ENCODE results near the gene NANOGP8. TPM values are rescaled to one million over a fixed set of nuclear protein-coding genes. Genes with fewer than 3 reads are reported as not detected.

NANOGP8 gene
- total and polyA plus RNA-seq, 9 donors = 0.16 to 3.3 (median 0.92) TPM

- Histone ChIP-seq H3K4me3 (no peak overlapping the region), H3K27ac (no peak overlapping the region), H3K9me3 (no peaks in the 10 kb centered on the region), H3K27me3 (no peaks in the 10 kb centered on the region), H3K36me3 (no peaks in the 10 kb centered on the region), H3K4me1 (ENCODE audit: insufficient read depth) (peaks cover 2% of the 10 kb centered on the region)
- WGBS, 3 donors = 16 to 28% (median 25%) methylated on average over 2 of the region's 2 CpGs
- intact Hi-C loops (cut with DNase I) = no loop called here
- no peak for DNase-seq
- no peak for TF ChIP-seq EP300 (IDR thresholded peaks at IDR 0.05)
- no peak for TF ChIP-seq POLR2A (IDR thresholded peaks at IDR 0.05)
- TF ChIP-seq CTCF (IDR thresholded peaks at IDR 0.05) = no peak
Measured at GRCh38 chr15:35118960-35119359, 33.9 kb upstream of the NANOGP8 start.

DNA sequence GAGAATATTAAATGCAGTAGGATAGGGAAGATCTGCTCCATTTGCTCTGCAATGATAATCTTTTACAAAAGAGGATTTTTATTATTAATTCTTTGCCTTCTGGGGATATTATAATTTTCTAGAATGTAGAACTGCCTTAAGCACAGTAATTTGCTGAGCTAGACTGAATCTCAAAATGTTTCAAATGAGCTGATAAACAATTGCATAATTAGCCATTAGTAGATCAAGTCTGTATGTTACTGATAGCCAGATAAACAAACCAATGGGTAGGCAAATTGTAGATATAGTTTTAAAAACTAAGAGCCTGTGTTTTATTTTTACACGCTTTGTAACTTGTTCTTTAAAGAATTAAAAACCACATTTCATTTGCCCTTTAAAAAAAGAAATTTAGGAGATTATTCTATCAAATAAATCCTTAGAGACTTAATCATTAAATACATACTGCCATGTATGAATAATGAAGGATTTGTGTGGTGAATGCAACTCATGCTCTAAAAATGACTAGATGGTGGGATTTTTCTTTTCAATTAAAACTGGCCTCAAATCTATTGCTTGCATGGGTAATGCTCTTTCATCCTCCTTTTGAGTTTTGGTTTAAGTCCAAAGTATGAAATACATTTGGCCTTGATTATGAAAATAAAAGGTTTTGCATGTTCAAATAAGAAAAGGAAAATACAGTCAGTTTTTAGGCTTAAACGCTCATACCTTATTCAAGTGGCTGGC is 32.6 kb upstream of the NANOGP8 start:
- Histone ChIP-seq H3K36me3 (no peaks in the 10 kb centered on the region), H3K4me1 (ENCODE audit: insufficient read depth) (peaks cover 2% of the 10 kb centered on the region), H3K27ac (no peak overlapping the region), H3K27me3 (no peaks in the 10 kb centered on the region), H3K4me3 (no peak overlapping the region), H3K9me3 (no peaks in the 10 kb centered on the region)
- intact Hi-C loops (cut with DNase I) = no loop called here
- no peak for DNase-seq
- TF ChIP-seq EP300 (IDR thresholded peaks at IDR 0.05) (no peak), CTCF (IDR thresholded peaks at IDR 0.05) (no peak), POLR2A (IDR thresholded peaks at IDR 0.05) (no peak)
- 29 to 44% (median 34%) methylated on average over 2 of the region's 2 CpGs for WGBS, 3 donors

DNA sequence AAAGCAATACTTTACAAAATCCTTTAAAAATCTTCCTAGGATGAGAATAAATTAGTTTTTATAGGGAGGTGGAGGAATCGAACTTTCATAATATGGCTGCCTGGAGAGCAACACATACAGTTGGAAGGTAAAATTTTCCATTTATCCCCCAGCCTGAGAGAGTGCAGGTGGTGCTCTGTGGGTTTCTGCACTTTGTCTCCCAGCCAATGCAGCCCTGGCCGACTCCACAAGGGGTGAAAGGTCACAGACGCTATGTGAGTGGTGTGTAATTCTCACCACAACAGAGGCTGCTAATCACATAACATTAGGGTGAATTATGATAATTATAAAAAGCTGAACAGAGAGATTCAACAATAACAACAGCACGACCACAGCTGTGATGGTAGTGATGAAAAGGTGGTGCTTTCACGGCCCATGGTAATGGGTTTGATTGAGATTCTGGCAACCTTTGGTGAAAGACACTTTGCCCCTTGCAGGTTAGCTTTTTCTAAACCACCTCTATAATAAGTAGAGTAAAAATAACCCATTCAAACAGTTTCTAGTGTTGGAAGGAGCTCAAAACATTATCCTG is 30.1 kb upstream of the NANOGP8 start:
- TF ChIP-seq EP300 (IDR thresholded peaks at IDR 0.05) (no peak), POLR2A (IDR thresholded peaks at IDR 0.05) (no peak), CTCF (IDR thresholded peaks at IDR 0.05) (no peak)
- intact Hi-C loops (cut with DNase I) = no loop called here
- H3K4me3 ChIP-seq = no peak overlapping the region
- H3K27ac ChIP-seq = no peak overlapping the region
- no peaks in the 10 kb centered on the region for H3K9me3 ChIP-seq
- WGBS, 3 donors = 7 to 12% (median 10%) methylated on average over 5 of the region's 5 CpGs
- H3K4me1 ChIP-seq (ENCODE audit: insufficient read depth) = peaks cover 2% of the 10 kb centered on the region
- no peaks in the 10 kb centered on the region for H3K27me3 ChIP-seq
- DNase-seq = peak in 3 of 5 donors; percentile 22 to 45 (median 36)
- H3K36me3 ChIP-seq = no peaks in the 10 kb centered on the region

DNA sequence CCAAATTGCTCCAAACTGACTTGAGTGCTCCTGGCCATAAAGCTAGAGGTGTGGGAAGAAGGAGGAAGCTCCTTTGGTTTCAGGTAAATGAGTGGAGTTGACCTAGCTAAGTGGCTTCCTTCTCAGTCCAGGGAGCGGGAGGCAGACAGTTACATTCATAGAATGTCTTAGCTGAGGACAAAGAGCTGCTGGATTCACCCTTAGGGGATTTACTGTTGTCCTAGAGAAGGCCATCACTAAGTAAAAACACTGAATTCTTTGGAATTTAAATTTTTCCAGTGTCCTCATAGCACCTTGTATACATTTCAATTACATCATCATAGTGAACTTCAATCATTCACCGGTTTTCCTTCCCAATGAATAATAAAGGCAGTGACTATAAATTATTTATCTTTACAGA is 27.3 kb upstream of the NANOGP8 start:
- Histone ChIP-seq H3K36me3 (no peaks in the 10 kb centered on the region), H3K4me1 (ENCODE audit: insufficient read depth) (peaks cover 2% of the 10 kb centered on the region), H3K27ac (no peak overlapping the region), H3K4me3 (no peak overlapping the region), H3K27me3 (no peaks in the 10 kb centered on the region), H3K9me3 (no peaks in the 10 kb centered on the region)
- DNase-seq = no peak
- no peak for TF ChIP-seq EP300 (IDR thresholded peaks at IDR 0.05)
- no peak for TF ChIP-seq POLR2A (IDR thresholded peaks at IDR 0.05)
- TF ChIP-seq CTCF (IDR thresholded peaks at IDR 0.05) = no peak
- 93 to 99% (median 99%) methylated on average over 2 of the region's 2 CpGs for WGBS, 3 donors
- intact Hi-C loops (cut with DNase I) = no loop called here
